GM18499 (cell line): ENCODE data around the gene UQCR10.

Source experiments
- ATAC-seq: cut with Tn5 transposase; IDR thresholded peaks from one replicate; pipeline ENCODE4 v1.9.1; 2021; ENCODE audit warnings: moderate number of reproducible peaks; ENCODE audit not compliant: insufficient read depth, unreplicated experiment

The UQCR10 gene

DNA sequence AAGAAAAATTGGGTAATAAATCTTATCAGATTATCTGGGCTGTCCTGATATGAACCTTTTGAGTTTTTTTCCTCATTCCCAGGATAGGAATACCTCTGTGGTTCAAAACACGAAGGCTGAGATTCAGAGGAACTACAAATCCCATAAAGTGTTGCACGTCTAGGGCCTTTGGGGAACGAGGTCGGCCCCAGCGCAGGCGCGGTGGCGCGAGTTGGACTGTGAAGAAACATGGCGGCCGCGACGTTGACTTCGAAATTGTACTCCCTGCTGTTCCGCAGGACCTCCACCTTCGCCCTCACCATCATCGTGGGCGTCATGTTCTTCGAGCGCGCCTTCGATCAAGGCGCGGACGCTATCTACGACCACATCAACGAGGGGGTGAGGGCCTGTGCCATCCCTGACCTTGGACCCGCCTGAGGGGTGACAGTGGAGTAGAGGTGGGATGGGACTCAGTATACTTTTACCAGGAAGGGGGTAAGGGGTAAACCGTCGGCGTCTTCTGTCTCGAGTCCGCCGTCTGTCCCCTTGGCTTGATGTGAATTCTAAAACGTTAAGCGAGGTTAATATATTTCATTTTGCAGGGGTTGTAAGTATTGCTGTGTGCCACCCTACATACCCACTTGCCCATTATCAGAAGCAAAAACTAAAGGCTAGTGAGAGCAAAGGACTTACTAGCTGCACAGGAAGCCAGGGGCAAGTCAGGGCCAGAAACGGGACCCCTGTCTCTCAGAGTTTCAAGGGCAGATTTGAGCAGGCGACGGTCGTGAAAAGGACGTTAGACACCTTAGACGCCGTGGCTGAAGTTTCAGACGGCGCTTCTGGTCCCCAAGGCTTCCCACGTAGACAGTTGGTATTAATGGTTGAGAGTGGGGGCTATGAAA, at the start of gene UQCR10:
TSS of gene UQCR10 (plus strand) at position 199 of the 881 bp plus-strand sequence. CDS start at position 229, 30 bp downstream.
- ATAC-seq: no peak

DNA sequence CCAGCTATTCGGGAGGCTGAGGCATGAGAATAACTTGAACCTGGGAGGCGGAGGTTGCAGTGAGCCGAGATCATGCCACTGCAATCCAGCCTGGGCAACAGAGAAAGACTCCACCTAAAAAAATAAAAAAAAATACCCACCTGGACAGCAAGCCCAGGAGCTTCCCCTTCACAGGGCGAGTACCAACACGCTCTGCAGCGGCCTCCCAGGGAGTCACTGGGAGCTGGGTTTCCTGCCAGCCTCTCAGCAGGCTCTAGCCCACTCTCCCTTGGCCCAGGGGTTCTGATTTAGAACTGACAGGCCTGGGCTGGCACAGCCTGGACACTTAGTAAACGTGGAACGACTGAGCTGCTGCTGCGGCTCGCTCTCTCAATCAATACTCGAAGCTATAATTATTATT, 49.4 kb upstream of the UQCR10 start:
- ATAC-seq: no peak

DNA sequence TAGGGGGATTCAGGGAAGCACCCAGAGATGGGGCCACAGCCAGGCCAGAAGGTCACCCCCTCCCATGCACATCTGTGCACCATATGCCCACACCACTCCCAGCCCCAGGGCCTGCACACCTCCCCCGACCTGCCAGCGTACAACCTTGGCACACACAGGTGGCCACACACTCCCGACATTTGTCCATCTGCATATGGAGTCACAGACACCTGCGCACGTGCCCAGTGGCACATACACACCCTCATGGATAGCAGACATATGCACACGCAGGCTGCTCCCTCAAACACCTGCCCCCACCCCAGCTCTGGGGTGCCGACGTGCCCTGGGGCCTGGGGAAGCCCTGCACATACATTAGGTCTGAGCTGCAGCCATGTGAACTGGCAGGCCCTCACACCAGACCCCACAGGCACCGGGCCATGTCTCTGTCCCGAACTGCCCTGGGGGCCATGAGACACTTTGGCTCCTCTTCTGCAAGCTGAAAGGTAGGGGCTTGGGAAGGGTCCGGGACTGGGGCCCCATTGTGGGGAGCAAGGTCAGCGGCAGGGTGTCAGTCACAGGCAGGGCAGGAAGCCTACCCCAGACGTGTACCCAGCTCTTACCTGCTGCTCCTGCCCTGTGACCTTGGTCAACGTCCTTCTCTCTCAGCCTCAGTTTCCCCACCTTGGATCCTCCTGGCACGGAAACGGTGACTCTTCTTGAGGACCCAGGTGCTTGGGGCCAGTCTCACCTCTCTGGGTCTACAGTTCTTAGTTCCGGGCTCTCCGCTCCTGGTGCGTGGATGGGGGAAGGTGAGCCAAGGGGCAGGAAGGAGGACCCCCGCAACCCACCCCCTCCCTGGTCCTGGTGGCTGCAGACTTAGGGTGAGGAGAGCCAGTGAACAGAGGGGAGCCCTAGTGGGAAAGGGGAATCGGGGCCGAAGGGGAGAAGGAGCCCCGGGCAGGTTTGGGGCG, 47.9 kb upstream of the UQCR10 start:
- ATAC-seq: no peak

DNA sequence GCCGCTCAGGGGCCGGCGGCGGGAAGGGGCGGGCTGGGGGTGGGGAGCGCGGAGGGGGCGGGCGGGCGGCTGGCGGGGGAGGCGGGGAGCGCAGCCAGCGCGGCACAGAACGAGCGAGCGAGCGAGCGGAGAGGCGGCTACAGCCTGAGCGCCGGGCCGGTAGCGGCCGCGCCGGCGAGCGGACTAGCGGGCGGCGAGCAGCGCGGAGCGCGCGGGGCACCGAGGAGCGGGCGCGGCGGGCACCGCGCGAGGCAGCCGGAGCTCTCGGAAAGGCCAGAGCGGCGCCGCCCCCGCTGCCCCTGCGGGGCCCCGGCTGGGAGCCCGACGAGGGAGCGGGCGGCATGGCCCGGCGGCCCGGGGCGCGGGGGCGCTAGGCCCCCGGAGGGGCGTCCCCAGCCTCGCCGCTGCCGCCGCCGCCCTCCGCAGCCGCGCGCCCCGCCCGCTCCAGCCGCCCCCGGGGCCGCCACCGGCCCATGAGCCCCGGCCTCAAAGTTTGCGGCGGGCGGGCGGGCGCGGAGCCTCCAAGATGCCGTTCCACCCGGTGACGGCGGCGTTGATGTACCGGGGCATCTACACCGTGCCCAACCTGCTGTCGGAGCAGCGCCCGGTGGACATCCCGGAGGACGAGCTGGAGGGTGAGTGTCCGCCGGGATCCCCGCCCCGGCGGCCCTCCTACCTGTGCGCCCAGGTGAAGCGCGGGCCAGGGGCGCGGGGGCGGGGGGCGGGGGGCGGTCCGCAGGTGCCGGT, 47.1 kb upstream of the UQCR10 start, which contains the start of gene CABP7:
TSS of gene CABP7 (plus strand) at position 105 of the 747 bp plus-strand sequence. CDS start at position 527, 422 bp downstream.
- no peak for ATAC-seq

DNA sequence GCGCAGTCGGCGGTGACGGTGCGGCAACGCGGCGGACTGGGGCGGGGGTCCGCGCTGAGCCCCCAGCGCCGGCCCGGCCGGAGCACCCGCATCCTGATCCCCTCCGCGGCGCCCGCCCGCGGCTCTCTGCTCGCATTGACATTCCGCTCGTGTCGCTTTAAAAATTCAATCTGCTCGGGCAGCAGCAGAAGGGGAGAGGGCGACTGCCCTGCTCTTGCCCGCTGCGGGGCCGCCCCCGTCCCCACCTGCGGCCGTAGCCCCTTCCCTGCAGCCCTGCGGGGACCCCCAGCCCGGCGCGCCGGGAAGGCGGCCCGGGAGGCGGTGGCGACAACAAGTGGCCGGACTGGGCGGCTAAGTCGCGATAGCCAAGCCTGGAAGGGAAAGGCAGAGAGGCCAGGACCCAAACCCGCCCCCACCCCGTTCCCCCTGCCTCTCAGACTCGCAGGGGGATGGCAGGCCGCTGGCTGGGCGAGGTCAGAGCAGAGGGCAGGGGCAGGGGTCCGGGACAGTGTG, 46.3 kb upstream of the UQCR10 start:
- ATAC-seq: no peak

DNA sequence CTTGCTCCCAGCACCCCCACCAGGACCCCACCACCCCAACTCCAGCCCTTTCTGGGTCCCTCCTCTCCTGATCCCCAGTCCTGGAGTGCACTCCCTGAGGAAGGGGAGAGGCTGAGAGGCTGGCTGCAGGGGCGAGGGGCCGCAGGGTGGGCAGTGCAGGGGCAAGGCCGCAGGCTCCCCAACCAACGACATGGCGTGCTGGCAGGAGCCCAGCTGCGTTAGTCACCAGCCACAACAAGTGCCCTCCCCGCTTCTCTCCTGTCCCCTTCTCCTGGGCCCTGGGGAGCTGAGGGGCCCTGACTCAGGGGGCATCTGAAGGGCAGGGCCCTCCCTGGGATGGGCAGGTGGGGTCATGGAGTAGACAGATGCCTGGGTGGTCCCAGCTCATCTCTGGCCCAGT, 45.0 kb upstream of the UQCR10 start:
- ATAC-seq: no peak

DNA sequence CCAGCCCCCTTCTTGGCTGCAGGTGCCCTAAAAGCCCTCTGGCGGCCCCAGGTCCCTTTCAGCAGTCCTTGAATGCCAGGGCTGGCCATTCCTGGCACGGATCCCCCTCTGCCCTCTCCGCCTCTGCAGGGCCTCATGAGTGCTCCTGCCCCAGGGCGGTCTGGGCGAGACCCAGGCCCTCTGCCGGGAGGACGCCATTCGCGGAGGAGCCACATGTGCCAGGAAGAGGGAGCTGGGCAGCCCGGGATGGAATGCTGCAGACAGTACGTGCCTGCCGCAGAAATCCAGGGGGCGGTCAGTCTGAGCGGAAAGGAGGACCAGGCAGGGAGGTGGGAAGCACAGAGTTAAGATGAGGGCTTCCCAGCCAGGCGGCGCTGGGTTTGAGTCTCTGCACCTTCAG, 44.6 kb upstream of the UQCR10 start:
- ATAC-seq: no peak

DNA sequence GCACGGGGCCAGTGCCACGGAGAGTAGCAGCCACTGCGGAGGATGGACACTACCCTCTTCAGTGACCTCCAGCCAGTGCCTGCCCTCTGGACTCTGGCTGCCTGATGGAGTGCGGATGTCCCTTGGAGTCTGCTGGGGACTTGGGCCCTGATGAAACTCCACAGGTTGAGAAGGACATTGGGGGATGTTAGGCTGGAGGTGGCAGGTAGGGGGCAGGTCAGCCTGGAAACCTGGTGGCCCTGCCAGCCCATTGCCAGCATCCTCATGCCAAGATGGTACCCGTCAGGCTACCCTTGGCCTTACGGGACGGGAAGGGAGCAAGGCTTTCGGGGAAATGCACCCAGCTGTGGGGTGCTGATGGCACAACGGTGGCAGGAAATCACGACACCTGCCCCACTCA, 43.4 kb upstream of the UQCR10 start:
- no peak for ATAC-seq

DNA sequence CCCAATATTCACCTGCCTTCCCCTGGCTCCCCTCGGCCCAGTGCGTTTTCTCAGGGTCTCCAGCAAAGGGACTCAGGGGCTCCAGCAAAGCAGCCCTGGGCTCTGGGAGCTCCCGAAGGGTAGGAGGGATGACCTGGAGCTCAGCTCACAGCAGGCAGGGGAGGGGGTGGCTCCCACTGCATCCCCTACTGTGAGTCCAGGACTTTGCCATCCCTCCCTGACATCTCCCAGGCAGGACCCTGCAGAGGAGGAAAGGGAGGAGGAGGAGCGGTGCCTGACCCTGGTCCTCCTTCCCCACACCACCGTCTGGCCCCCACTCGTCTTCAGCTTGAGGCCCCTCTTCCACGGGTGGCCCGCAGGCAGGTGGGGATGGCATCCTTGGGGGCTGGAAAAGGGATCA, 42.3 kb upstream of the UQCR10 start:
- ATAC-seq: no peak

DNA sequence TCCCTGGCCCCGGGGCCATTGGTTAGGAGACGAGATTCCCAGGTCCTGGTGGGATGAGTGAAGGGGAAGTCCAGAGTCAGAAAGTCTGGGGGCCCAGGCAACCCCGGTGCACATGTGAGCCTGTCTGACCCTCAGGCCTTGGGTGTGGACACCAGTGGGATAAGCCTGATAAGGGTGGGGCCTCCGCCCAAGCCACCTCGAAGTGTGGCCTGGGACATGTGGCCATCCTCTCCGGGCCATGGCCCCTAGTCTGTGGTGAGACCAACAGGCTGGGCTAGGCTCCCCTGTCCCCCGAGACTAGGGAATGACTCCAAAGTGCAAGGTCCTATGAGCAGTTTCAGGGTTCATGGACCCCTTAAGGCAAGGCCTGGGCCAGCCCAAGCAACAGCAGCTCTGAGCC, 41.1 kb upstream of the UQCR10 start:
- ATAC-seq: no peak

DNA sequence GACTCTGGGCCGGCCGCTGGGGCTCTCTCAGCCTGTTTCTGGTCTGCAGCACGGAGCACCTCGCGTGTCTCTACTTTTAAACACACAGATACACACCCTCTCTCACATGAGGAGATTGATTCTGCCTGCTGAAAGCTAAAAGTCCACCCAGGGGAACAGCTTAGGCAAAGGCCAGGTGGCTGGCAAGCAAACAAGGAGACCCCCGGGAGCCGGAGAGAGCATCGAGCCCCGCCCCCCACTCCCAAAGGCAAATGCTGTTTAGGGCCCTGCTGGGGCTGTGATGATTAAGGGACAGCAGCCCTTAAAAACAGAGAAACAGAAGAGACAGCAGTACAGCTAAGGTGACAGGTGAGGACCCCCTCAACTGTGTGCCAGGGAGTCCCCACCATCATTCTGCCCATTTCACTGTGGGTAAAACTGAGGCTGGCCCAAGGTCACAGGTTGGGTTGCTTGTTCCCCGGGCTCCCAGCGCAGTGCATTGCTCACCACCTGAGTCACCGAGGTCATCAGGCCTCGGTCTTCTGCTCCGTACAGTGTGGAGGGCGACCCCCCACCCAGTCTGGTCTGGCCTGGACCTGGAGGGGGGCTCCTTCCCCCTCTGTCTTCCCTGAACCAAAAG, 40.5 kb upstream of the UQCR10 start:
- no peak for ATAC-seq

DNA sequence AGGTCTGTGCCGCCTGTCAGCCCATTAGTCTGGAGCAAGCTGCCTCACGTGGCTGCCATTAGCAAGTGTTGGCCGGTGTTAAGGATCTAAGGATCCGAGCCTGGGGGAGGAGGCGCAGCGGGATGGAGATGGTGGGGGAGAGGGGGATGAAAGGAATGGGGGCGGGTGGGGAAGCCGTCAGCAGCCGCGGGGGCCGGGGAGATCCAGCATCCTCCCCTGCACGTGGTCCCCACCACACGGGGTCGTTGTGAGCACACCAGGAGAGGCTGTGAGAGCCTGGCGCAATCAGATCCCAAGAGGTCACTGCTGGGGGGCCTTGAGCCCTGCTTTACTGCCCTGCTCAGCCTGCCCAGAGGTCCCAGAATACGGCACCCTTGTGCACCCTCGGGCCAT, 40.0 kb upstream of the UQCR10 start:
- ATAC-seq: no peak

DNA sequence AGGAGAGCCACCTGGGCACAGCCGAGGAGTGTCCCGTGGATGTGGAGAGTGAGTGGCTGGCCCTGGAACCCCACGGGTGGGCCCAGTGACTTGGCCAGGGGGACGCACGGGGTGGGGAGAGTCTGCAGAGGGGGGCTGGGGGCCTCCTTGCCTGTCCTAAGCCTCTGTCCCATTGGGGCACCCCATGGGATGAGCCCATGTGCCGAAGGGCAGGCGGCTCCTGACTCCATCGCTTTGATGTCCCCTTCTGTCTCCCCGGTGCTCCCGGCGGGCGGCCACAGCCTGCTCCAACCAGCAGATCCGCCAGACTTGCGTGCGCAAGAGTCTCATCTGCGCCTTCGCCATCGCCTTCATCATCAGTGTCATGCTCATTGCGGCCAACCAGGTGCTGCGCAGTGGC, 38.0 kb upstream of the UQCR10 start:
- no peak for ATAC-seq

DNA sequence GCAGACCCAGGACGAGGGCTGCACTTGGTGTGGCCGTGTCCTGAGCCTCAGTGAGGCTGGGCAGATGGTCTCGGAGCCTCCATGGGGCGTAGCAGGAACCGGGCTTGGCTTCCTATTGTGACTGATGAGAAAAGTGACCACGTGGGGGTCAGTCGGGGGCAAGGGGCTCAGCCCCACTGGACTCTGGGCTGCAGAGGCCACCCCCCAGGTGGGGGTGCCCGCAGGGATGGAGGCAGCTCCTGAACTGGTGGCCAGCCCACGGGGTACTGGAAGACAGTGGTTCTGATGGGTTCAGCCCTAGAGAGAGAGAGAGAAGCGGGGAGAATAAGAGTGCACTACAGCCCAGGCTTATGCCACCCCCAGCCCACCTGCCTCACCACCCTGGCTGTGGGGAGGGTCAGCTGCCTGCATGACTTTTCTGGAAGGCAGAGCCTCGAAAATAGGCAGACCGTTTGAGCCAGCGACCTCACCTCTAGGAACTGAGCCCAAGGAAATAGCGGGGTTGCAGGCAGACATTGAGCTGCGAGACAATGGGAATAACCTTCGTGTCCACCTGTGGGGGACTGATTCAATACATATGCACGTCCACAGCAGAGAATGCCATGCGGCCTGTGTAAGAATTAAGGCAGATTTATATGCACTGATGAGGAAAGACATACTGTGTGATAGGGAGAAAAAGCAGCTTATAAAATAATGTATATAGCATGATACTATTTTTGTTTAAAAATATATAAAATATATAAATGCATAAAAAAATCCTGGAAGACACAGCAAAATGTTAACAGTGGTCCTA, 35.9 kb upstream of the UQCR10 start:
- ATAC-seq: no peak

DNA sequence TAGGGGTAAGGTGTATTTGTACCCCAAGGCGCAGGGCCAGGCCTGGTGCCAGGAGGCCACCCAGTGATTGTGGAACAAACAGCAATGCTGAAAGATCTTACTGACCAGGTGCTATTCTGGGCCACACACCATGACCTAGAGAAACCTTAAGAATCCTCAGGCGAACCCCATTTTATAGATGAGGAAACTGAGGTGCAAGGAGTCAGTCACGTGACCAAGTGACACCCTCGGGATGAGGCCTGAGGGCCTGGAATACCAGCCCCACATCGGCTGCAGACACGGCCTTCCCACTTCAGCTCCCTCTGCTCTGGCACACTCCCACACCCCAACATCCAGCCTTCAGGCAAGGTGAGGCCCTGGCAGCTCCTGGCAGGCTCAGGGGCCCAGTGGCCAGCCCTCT, 34.3 kb upstream of the UQCR10 start:
- ATAC-seq: no peak

DNA sequence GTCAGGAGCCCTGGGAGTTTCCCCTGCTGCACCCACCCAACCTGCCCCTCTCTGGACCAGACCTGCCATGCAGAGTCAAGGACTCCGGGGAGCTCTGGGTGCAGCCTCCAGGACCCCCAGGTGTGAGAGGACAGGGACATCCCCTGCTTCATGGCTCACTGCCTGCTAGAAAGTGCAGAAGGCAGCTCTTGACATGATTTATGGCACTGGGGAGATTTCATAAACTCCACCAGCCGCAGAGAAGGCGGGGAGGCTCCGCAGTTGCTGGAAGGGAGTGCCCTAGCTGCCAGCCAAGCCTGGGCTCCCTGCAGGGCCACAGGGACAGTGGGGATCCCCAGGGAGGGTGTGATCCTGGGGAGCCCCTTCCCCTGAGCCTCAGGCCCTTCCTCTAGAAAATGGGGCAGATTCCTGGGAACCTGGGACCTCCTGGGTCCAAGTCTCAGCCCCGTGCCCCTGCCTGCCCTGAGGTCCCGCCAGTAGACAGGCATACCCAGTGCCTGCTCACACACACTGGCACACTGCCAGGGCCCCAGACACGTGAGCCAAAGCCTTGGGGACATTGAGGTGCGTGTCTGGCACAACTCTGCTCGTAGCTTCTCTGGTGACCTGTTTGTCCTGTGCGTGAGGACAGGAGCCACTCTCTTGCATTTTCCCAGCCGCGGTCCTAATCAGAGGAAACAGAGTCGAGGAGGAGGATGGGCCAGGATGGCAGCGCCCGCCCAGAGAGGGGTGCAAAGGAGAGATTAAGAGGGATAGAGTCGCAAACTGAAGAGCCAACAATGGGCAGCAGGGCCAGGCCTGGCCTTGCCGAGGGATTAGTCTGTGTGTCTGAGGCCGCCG, 33.6 kb upstream of the UQCR10 start:
- no peak for ATAC-seq

DNA sequence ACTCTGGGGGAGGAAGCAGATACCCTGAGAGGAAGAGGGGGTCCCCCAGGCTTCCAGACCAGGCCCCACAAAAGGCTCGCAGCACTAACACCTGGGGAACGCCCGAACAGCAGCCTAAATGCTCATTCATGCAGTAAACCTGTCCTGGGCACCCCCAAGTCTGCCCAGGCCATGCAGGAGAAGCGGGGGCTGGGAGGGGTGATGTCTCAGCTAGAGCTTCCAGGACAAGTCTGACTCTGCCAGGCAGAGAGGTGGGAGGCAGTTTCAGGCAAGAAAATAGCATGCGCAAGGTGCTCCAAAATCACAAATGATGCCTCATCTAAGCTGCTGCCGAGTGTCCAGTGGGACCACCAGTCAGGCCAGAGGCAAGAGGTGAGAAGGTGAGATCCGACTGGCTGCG, 32.8 kb upstream of the UQCR10 start:
- no peak for ATAC-seq

DNA sequence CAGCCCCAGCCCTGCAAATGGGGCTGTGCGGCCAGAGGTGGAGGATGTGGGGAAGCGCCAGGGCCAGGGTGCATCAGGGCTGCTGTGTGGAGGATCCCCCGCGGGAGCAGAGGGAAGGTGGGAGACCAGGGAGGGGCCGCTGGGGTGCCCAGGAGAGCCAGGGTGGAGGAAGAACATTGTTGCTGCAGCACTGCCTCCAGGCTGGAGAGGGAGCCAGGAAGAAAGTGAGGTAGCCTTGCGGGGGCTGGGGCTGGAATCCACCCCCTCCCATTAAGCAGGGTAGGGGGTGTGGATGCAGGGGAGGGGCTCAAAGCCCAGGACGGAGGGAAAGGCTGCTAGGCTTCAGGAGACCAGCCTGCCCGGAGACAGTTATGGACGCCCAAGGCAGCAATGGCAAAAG, 32.3 kb upstream of the UQCR10 start:
- no peak for ATAC-seq
